Liver (tissue), 9 donors: ENCODE measurements around the gene ELOA. TPM values are rescaled to one million over a fixed set of nuclear protein-coding genes. Genes with fewer than 3 reads are reported as not detected.

ENCODE experiments used
- DNase-seq: peaks from one replicate; pipeline ENCODE4 v3.0.0-alpha.2; 2017; ENCODE audit warnings: low spot score
- H3K27ac ChIP-seq, 2 donors: one replicate each; pipeline ENCODE4 v1.7.0; 2013; ENCODE audit warnings: inconsistent platforms in 2 of 2, low read length in 2 of 2, control low read depth in 1 of 2, low read depth in 1 of 2, mild to moderate bottlenecking in 1 of 2
- H3K27me3 ChIP-seq, 4 donors: one replicate each; pipeline versions ENCODE4 v1.6.1 to v1.7.0; 2013; ENCODE audit warnings: low read length in 3 of 4, inconsistent platforms in 1 of 4, mild to moderate bottlenecking in 1 of 4, moderate library complexity in 1 of 4; ENCODE audit not compliant: control insufficient read depth in 4 of 4, insufficient read depth in 4 of 4
- H3K36me3 ChIP-seq, 4 donors: one replicate each; pipeline versions ENCODE4 v1.6.1 to v1.7.0; 2013; ENCODE audit warnings: low read length in 3 of 4, mild to moderate bottlenecking in 3 of 4, low read depth in 1 of 4, moderate library complexity in 1 of 4; ENCODE audit not compliant: control insufficient read depth in 4 of 4, insufficient read depth in 3 of 4
- H3K4me1 ChIP-seq, 4 donors: one replicate each; pipeline versions ENCODE4 v1.6.1 to v1.7.0; 2013; ENCODE audit warnings: low read length in 3 of 4, mild to moderate bottlenecking in 3 of 4, moderate library complexity in 1 of 4; ENCODE audit not compliant: control insufficient read depth in 4 of 4, insufficient read depth in 4 of 4
- H3K4me3 ChIP-seq, 3 donors: one replicate each; pipeline versions ENCODE4 v1.6.1 to v1.7.0; 2013; ENCODE audit warnings: low read length in 3 of 3, control low read depth in 1 of 3, low read depth in 1 of 3, mild to moderate bottlenecking in 1 of 3
- H3K9ac ChIP-seq, 2 donors: one replicate each; pipeline ENCODE4 v1.7.0; 2013; ENCODE audit warnings: low read length in 2 of 2, mild to moderate bottlenecking in 2 of 2, moderate library complexity in 2 of 2, control low read depth in 1 of 2, low read depth in 1 of 2
- H3K9me3 ChIP-seq, 4 donors: one replicate each; pipeline versions ENCODE4 v1.6.1 to v1.7.0; 2013; ENCODE audit warnings: low read length in 3 of 4; ENCODE audit not compliant: control insufficient read depth in 4 of 4
- CTCF ChIP-seq: fragments of 150-350 bp; IDR thresholded peaks from 2 replicates; pipeline ENCODE4 v1.5.1; 2017; ENCODE audit warnings: improper control_type of control experiment, low read depth, low read length; ENCODE audit not compliant: missing input control
- EGR1 ChIP-seq, 2 donors: IDR thresholded peaks; 2 replicates each; pipeline ENCODE4 v1.6.1; 2016 to 2018; ENCODE audit warnings: antibody characterized with exemption in 2 of 2, low read depth in 2 of 2
- FOXA1 ChIP-seq: IDR thresholded peaks from 2 replicates; pipeline ENCODE4 v1.6.1; 2016; ENCODE audit warnings: antibody characterized with exemption
- FOXA2 ChIP-seq: IDR thresholded peaks from 2 replicates; pipeline ENCODE4 v1.6.1; 2016; ENCODE audit warnings: antibody characterized with exemption
- GABPA ChIP-seq, 2 donors: IDR thresholded peaks in 1 of 2; conservative IDR thresholded peaks in 1 of 2; 2 replicates each; pipeline ENCODE4 v1.6.1; 2016; ENCODE audit warnings: antibody characterized with exemption in 2 of 2, mild to moderate bottlenecking in 1 of 2, moderate library complexity in 1 of 2
- HNF4A ChIP-seq, 2 donors: conservative IDR thresholded peaks; 2 replicates each; pipeline ENCODE4 v1.6.1; 2016; ENCODE audit warnings: antibody characterized with exemption in 2 of 2, mild to moderate bottlenecking in 2 of 2
- HNF4G ChIP-seq: IDR thresholded peaks from 2 replicates; pipeline ENCODE4 v1.6.1; 2016; ENCODE audit warnings: antibody characterized with exemption
- JUND ChIP-seq, 2 donors: IDR thresholded peaks; 2 replicates each; pipeline ENCODE4 v1.6.1; 2016; ENCODE audit warnings: antibody characterized with exemption in 2 of 2
- MAX ChIP-seq: IDR thresholded peaks from 2 replicates; pipeline ENCODE4 v1.6.1; 2016; ENCODE audit warnings: antibody characterized with exemption
- NR2F2 ChIP-seq: IDR thresholded peaks from 2 replicates; pipeline ENCODE4 v1.6.1; 2016; ENCODE audit warnings: antibody characterized with exemption
- RAD21 ChIP-seq, 2 donors: IDR thresholded peaks; 2 replicates each; pipeline ENCODE4 v1.6.1; 2016; ENCODE audit warnings: antibody characterized with exemption in 2 of 2, mild to moderate bottlenecking in 2 of 2
- RXRA ChIP-seq, 2 donors: IDR thresholded peaks; 2 replicates each; pipeline ENCODE4 v1.6.1; 2017 to 2018; ENCODE audit warnings: antibody characterized with exemption in 2 of 2, mild to moderate bottlenecking in 1 of 2
- SP1 ChIP-seq: IDR thresholded peaks from 2 replicates; pipeline ENCODE4 v1.6.1; 2018; ENCODE audit warnings: antibody characterized with exemption, mild to moderate bottlenecking
- TAF1 ChIP-seq: conservative IDR thresholded peaks from 2 replicates; pipeline ENCODE4 v1.6.1; 2016; ENCODE audit warnings: antibody characterized with exemption, mild to moderate bottlenecking
- YY1 ChIP-seq: IDR thresholded peaks from 2 replicates; pipeline ENCODE4 v1.6.1; 2016; ENCODE audit warnings: antibody characterized with exemption, mild to moderate bottlenecking
- WGBS: extraction: QIAGEN DNeasy Blood & Tissue Kit; methylation state at CpG from one replicate; pipeline ENCODE4 v1.1.7; 2013; 5-methylcytosine and 5-hydroxymethylcytosine counted together
- polyA plus RNA-seq, 2 donors: library from polyadenylated mRNA; stranded (reverse) in 1 of 2; unstranded in 1 of 2; fragments of 200-250 nt in 1 of 2; fragments of >200 nt in 1 of 2; fragmentation: Nextera tagmentation in 1 of 2; extraction: Ambion mirVana in 1 of 2; gene quantifications; one replicate each; pipeline versions ENCODE4 v1.2.1 to v1.2.3, GENCODE V29; 2013 to 2015
- total RNA-seq, 2 donors: library from RNA; depleted of rRNA; stranded (reverse); fragments of >200 nt; gene quantifications; one replicate each; pipeline ENCODE4 v1.2.3, GENCODE V29; 2014
- TF ChIP-seq, protein P1 (sequence below): IDR thresholded peaks from 2 replicates; pipeline ENCODE4 v1.6.1; 2016; ENCODE audit warnings: antibody characterized with exemption
- TF ChIP-seq, protein P2 (sequence below): IDR thresholded peaks from 2 replicates; pipeline ENCODE4 v1.6.1; 2016; ENCODE audit warnings: antibody characterized with exemption, mild to moderate bottlenecking
- TF ChIP-seq, protein P3 (sequence below): IDR thresholded peaks from 2 replicates; pipeline ENCODE4 v1.6.1; 2016; ENCODE audit warnings: antibody characterized with exemption
- donor health status: healthy.
- donor health status: healthy.
- donor health status: healthy.
- donor health status: healthy.
- donor health status: healthy.

ELOA gene
- total and polyA plus RNA-seq, 4 donors: 11.1 to 34.9 (median 24.3) TPM

GRCh38 chr1:23759277-23759676, 16.0 kb downstream of the ELOA start:
- H3K9me3 ChIP-seq: no peaks in the 10 kb centered on the region
- no peak overlapping the region for H3K9ac ChIP-seq
- 76% methylated on average over 4 of the region's 4 CpGs for WGBS
- TF ChIP-seq GABPA (IDR thresholded peaks at IDR 0.05 in 1 of 2, conservative IDR thresholded peaks at IDR 0.05 in 1 of 2) (no peak), HNF4G (no peak), RAD21 (IDR thresholded peaks at IDR 0.05) (no peak), CTCF (no peak), EGR1 (IDR thresholded peaks at IDR 0.05; ENCODE audit: low read depth in 2 of 2) (no peak), NR2F2 (no peak), MAX (no peak), FOXA1 (no peak), YY1 (no peak), RXRA (IDR thresholded peaks at IDR 0.05) (no peak), HNF4A (conservative IDR thresholded peaks at IDR 0.05) (no peak), JUND (IDR thresholded peaks at IDR 0.05) (no peak), FOXA2 (no peak), SP1 (no peak), TAF1 (no peak)
- TF ChIP-seq, protein P1, sequence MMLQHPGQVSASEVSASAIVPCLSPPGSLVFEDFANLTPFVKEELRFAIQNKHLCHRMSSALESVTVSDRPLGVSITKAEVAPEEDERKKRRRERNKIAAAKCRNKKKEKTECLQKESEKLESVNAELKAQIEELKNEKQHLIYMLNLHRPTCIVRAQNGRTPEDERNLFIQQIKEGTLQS: no peak
- TF ChIP-seq, protein P2, sequence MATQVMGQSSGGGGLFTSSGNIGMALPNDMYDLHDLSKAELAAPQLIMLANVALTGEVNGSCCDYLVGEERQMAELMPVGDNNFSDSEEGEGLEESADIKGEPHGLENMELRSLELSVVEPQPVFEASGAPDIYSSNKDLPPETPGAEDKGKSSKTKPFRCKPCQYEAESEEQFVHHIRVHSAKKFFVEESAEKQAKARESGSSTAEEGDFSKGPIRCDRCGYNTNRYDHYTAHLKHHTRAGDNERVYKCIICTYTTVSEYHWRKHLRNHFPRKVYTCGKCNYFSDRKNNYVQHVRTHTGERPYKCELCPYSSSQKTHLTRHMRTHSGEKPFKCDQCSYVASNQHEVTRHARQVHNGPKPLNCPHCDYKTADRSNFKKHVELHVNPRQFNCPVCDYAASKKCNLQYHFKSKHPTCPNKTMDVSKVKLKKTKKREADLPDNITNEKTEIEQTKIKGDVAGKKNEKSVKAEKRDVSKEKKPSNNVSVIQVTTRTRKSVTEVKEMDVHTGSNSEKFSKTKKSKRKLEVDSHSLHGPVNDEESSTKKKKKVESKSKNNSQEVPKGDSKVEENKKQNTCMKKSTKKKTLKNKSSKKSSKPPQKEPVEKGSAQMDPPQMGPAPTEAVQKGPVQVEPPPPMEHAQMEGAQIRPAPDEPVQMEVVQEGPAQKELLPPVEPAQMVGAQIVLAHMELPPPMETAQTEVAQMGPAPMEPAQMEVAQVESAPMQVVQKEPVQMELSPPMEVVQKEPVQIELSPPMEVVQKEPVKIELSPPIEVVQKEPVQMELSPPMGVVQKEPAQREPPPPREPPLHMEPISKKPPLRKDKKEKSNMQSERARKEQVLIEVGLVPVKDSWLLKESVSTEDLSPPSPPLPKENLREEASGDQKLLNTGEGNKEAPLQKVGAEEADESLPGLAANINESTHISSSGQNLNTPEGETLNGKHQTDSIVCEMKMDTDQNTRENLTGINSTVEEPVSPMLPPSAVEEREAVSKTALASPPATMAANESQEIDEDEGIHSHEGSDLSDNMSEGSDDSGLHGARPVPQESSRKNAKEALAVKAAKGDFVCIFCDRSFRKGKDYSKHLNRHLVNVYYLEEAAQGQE: no peak
- TF ChIP-seq, protein P3, sequence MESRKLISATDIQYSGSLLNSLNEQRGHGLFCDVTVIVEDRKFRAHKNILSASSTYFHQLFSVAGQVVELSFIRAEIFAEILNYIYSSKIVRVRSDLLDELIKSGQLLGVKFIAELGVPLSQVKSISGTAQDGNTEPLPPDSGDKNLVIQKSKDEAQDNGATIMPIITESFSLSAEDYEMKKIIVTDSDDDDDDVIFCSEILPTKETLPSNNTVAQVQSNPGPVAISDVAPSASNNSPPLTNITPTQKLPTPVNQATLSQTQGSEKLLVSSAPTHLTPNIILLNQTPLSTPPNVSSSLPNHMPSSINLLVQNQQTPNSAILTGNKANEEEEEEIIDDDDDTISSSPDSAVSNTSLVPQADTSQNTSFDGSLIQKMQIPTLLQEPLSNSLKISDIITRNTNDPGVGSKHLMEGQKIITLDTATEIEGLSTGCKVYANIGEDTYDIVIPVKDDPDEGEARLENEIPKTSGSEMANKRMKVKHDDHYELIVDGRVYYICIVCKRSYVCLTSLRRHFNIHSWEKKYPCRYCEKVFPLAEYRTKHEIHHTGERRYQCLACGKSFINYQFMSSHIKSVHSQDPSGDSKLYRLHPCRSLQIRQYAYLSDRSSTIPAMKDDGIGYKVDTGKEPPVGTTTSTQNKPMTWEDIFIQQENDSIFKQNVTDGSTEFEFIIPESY: no peak
- H3K27ac ChIP-seq: no peak overlapping the region
- DNase-seq: no peak
- peaks cover 6 to 20% (median 14%) of the 10 kb centered on the region in 4 donors for H3K4me1 ChIP-seq
- H3K36me3 ChIP-seq: peaks cover 26 to 62% (median 59%) of the 10 kb centered on the region in 4 donors
- no peak overlapping the region for H3K4me3 ChIP-seq
- H3K27me3 ChIP-seq: no peaks in the 10 kb centered on the region
